HG03378 (cell line): ENCODE results near the gene KRTAP13-4.

Experiments used
- ATAC-seq: cut with Tn5 transposase; IDR thresholded peaks from one replicate; pipeline ENCODE4 v1.9.1; 2021; ENCODE audit warnings: mild to moderate bottlenecking, moderate library complexity; ENCODE audit not compliant: unreplicated experiment

KRTAP13-4 gene, protein sequence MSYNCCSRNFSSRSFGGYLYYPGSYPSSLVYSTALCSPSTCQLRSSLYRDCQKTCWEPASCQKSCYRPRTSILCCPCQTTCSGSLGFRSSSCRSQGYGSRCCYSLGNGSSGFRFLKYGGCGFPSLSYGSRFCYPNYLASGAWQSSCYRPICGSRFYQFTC

DNA sequence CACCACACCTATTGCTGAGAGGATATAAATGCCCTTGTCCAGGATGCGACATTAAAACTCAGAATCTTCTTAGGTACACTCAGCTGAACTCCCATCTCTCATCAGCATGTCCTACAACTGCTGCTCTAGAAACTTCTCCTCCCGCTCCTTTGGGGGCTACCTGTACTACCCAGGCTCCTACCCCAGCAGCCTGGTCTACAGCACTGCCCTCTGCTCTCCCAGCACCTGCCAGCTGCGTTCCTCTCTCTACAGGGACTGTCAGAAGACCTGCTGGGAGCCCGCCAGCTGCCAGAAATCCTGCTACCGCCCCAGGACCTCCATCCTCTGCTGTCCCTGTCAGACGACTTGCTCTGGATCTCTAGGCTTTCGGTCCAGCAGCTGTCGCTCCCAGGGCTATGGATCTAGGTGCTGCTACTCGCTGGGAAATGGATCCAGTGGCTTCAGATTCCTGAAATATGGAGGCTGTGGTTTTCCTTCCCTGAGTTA is at the start of gene KRTAP13-4:
Gene KRTAP13-4, plus strand, starts transcription at position 51 of the 486 bp plus-strand sequence. Its CDS starts 56 bp downstream, at position 107.
- no peak for ATAC-seq

DNA sequence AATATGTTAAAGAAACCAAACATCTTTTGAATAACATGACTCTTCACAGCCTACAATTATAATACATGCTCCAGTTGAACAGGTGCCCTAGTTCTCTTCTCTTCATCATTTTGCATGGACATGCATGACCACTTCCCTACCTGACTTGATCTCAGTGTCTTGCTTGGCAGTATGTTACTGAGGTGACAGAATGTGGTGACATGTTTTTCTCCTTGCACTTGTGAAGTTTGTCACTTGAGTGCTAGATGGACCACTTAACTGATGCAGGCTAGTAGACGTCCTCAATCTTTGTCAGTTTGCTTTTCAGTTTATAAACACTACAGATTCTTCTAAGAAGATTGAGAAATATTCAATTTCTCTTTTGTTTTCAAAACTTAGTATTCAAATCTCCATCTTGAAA is 47.8 kb upstream of the KRTAP13-4 start:
- no peak for ATAC-seq

DNA sequence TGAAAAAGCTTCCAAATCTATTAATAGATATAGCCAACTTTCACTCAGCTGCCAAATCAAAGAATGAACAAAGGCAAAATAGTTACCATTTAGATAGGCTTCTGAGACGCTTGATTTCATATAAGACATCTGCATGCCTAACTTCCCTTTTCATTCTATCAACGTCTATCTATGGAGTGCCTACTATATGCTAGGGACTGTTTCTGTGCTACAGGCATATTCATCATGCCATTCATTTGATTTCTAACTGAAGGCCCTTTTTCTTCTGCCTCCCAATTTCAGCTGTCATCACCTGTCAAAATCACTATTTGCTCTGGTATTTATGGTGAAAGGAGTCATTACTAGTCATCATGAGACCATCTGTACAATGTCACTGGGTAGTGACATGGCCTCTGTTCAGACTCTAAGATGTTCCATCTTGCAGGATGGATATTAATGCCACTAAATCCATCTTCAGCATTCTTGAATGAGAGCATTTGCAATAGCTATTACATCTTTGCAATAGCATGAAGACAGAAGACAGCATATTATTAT is 38.5 kb upstream of the KRTAP13-4 start:
- no peak for ATAC-seq

DNA sequence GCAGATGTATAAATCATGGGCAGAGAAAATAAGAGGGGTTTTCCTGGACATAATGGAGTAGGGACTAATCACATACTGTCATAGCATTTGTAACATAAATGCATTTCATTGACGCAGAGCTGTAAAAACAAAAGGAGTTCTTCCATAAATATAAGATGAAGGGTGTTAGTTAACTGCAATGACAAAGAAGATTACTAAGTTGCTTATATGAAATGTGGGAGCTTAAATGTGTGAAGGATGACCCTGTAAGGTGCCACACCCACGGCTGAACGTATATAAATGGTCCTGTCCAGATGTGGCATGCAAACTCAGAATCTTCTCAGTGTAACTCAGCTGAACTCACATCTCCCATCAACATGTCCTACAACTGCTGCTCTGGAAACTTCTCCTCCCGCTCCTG is 34.3 kb upstream of the KRTAP13-4 start, which contains the start of gene KRTAP13-1:
Gene KRTAP13-1, plus strand, starts transcription at position 301 of the 400 bp plus-strand sequence. Its CDS starts 56 bp downstream, at position 357.
- no peak for ATAC-seq

DNA sequence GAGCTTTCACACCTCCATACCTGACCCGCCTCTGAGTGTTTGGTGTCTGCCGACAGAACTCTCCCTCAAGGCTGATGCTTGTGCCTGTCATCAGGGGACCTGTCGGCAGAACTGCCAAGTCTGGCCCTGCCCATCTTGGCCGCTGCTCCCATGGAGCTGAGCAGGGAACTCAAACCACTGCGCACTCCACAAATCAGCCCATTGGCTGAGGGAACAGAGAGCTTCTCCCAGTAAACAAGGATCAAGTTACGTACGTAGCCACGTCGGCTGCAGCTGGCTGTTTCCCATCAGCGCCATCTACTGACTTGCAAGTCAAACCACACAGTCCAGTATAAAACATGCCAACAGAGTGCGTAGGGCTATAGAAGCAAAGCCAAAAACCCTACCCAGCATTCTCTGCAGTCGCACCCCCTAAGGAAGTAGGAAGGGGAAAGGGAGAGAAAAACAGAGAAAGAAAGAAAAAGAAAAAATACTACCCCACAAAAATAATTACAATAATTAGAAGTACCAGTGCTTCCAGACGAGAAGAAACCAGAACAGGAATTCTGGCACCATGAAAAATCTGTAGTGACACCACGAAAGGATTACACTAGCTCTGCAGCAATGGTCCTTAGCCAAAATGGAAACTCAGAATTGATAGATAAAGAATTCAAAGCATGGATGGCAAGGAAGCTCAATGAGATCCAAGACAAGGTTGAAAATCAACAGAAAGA is 21.1 kb upstream of the KRTAP13-4 start:
- no peak for ATAC-seq

DNA sequence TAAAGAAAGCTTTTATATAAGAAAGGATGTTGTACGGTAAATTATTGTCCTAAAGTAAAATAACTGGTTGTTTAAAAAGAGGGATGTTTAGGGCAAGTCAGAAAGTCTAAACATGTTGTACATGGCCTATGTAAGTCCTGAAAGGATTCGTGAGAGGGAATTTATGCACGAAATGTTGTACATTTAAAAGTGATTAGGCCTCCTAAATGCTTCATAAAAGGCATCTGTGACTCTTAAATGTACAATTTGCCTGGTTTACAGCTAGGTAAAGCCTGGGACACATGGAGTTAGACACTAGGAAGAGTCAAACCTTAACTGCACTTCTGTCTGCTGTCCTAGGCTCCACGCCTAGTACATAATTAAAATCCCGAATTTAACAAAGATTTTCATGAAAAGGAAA is 14.0 kb upstream of the KRTAP13-4 start:
- no peak for ATAC-seq

DNA sequence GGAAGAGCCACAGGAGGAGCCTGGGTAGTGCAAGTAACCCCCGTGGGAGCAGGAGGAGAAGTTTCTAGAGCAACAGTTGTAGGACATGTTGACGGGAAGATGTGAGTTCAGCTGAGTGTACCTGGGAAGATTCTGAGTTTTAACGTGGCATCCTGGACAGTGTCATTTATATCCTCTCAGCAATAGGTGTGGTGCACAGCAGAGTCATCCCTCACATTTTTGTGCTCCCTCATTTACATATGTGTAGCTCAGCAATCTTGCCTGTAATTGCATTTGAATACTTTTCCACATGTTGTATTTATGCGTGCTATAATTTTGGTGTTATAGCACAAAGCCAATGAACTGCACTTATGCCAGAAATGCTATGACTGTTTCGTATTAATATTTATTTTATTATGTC is 4.2 kb upstream of the KRTAP13-4 start, which contains the start of gene KRTAP13-3:
Gene KRTAP13-3, minus strand, starts transcription at position 101 of the 400 bp plus-strand sequence. Its CDS starts 14 bp downstream, at position 87.
- no peak for ATAC-seq

DNA sequence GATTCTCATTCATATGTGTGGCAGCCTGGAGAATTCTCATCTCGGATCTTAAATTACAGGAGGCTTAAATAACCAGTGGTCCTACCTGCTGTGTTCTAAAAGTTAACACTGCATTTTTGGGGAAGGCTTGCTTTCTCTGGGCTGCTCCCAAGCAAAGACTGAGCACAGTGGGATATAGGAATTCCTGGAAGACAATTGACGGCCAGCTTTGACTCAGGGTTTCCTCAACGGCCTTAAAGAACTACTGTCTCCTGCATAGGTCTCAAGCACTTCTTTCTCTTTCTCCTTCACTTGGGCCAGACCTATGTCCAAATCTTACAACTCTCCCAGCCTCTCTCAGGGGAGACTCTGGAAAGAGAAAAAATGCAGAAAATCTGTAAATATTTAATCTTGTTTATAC is 3.3 kb upstream of the KRTAP13-4 start:
- ATAC-seq: no peak

DNA sequence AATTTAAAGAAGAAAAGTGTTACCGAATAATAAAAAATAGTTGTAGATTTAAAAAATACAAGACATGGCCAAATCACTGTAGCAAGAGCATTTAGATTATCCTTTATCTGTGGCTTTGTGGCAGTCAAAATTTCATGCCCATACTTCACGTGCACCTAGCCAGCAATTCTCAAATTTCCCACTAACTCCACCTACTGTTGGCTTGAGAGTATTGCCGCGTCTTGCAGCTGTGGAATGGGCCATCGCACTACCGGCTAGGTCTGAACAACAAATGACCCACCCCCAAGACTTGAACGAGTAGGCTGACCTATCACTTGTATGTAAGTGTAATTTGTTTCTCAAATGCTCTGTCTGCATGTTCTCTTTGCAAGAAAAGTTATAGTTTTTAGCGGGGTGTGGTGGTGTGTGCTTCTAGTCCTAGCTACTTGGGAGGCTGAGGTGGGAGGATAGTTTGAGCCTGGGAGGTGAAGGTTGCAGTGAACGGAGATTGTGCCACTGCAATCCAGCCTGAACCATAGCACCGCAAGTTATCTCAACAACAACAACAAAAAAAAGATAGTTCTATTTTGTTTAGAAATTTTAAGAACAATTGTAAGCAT is 4.1 kb downstream of the KRTAP13-4 start:
- ATAC-seq: no peak

DNA sequence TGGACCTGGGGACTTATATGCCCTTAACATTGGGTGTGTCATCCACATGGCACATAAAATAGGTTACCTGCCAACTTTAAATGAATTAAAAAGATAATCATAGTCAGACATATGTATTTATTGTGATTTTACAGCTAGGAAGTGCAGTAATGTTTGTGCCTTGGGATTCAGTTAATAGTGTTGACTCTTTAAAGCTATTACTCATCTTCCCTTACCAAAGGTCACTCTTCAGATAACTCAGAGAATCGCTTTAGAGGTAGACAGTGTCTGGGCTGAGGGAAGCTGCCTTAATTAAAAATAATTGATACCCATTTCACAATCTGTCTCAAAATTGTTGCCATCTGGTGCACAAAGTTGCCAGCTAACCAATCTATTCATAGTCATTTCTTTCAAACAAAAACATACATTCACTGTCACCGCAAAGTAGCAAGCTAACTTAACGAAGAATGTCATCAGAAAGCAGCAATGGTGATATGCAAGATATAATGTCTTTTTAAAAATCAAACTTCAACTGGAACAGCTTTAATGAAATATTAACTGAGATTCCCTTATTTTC is 7.1 kb downstream of the KRTAP13-4 start:
- ATAC-seq: no peak

DNA sequence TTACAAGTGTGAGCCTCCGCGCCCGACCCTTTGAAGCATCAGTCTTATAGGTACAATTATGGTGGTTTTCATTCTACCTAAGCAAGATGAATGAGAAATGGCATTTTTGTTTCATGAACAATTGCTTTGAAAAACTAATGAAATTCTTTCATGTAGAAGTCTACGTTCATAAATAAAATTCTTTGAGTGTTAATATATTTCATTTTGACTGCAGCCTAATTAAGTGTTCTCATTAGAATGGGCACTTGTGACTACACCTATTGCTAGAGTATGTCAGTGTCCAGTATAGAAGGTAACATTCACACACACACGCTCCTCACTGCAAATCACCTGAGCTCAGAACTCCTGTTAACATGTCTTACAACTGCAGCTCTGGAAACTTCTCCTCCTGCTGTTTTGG is 10.0 kb downstream of the KRTAP13-4 start, which contains the start of gene KRTAP15-1:
Gene KRTAP15-1, plus strand, starts transcription at position 301 of the 400 bp plus-strand sequence. Its CDS starts 53 bp downstream, at position 354.
- no peak for ATAC-seq

DNA sequence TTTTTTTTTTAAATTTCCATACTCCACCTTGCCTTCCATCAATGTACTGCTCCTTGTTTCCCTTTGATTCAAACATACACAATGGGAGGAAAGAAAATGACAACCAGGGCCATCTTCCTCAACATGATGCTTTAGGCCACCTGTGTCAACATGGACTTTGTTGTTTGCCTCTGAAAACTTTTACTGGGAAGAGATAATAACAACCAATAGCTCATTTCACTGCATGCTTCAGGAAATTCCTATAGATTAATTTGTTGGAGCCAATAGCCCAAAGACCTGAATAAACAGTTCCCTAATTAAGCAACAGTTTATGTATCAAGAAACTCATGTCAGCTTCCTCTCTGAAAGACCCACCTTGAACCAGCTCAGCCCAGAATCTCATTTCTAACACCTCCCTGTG is 13.2 kb downstream of the KRTAP13-4 start:
- no peak for ATAC-seq

DNA sequence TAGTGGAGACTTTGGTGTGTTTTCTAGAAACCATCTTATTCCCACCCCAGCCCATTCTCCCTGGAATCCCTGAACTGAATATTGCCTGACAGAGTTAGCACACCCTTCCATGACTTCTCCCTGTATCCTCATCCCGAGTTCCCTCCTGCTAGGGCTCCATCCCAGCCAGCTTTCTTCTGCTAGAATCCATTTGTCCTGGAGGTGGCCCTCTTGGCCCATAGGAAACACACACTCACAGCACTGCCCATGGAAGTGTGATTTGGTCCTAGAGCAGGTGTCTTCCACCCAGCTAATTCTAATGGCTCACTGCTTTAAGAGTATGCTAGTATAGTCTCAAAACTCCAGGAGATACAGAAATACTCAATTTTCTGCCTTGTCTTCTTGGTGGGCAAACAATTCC is 14.2 kb downstream of the KRTAP13-4 start:
- ATAC-seq: no peak

DNA sequence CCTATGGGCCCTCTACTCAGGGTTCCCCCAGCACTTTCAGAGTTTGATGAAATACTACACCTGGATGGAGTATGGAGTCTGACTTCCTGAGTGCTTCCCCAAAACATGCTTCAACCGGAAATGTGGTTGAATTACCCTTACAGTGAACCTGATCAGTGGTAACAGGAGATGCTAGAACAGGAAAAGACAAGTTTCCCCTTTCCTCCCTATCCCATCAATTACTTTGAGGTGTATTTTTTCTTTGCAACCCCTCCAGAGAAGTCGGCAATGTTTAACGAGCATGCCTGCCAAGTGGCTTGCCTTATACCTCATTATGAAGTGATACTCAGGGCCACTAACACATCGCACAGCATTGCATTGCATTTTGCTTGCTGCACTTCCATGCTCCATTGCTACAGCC is 17.0 kb downstream of the KRTAP13-4 start:
- no peak for ATAC-seq

DNA sequence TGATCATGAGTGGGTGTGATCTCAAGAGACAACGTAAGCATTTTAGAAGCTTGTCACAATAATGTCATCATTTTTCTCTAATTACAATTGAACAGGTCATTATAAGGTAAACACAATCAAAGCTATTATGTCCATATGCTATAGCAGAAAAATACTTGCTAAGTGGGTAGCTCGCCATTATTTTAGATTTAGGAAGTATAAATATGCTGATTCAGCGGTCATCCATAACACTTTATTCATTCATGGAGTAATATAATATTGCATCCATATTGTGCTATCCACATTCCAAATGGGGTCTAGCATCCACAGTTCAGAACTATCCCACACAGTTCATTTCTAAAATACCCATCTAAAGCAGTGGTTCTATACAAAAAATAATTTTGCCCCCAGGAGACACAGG is 18.5 kb downstream of the KRTAP13-4 start:
- ATAC-seq: no peak

DNA sequence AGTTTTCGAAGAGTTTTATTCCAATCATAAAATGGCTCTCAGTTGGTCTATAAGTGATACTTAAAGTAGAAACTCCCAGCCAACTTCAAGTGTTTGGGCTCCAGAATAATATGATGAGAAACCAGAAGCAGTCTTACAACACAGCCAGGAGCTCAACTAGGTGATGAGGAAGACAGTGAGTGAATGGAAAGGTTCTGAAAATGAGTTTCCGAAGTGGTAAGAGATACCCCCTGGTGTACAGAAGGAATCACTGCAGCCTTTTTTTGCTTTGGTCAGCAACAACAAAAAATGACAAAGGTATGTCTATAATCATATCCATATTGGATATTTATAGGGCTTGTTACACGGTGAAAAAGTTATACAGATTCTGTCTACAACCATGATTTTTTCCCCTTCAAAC is 33.7 kb downstream of the KRTAP13-4 start:
- ATAC-seq: no peak

DNA sequence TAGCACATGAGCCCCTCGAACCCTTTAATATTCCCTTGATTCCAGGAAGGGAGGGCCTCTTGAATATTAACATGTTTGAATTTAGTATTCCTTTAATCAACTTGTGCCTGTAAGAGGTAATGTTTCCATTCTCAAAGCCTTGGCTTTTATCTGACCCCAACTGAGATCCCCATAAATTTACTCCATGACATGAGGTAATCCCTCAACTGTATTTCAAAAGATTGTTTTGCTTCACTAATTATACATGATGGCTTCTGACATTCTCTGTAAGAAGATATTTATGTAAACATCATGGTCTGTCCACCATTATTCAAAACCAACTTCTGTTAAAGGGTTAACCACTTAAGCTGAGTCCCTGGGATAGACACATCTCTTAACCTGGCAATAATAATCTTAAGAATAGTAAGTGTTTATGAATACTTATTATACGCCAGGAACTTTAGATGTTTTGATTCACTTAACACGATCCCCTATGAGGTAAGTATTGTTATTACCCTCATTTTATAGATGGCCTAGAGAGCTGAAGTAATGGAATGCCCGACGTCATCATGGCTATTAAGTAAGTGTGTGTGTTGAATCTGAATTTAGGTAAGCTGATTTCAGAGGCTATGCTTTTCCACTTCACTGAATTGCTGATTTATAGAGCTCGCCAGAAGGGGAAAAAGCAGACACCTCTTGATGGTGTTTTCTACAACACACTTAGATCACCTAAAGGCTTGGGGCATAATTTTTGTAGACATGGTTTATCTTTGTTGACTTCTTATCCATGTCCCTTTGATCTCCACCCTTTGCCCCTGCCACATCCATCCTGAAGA is 39.1 kb downstream of the KRTAP13-4 start:
- ATAC-seq: no peak

DNA sequence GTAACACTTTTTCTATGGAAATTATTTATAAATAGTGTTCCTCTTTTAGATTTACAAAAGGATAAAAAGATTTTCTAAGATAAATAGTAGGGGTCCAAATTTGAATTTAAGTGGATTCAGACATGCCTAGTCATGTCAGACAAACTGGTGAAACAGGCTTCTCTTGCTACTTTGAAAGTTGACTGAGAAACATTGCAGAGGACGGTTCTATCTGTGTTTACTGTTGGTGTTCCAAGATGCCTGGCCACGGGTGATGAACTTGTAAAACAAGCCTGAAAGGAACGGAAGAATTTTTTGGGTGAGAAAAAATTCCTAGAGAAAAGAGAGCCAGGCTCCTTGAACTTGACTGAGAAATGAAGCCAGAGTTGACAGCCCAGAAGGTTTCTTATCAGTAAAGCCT is 48.0 kb downstream of the KRTAP13-4 start:
- no peak for ATAC-seq

DNA sequence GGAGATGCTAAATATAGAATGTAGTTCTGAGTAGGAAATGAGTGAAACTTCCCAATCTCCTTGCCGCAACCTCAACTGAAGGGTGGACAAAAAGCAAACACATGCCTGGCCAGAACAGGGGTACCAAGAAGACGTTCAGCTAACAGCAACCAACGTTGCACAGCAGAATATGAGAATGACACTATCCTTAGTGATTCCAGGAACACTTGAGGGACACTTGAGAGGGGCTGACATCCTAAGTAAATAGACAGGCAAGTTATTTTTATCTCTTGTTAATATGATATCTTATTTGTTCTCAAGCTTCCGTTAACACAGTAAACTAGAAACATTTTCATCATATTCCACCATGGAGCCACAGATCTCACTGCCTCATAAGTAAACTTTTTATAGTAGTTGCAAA is 49.2 kb downstream of the KRTAP13-4 start:
- ATAC-seq: no peak

DNA sequence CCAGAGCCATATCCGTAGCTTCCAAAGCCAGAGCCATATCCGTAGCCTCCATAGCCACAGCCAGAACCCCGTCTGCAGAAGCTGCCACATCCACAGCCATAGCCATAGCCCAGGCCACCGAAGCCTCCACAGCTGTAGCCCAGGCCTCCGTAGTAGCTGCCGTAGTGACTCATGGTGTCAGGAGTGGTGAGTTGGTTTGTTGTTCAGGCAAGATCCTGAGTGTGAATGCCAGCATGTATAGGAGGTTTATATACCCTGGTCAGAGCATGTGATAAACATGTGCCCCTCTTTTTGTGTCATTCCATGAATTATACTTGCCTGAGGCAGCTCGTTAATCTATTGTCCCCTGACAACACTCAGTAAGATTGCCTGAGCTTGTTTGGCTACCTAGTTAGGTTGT is 50.1 kb downstream of the KRTAP13-4 start, which contains the start of gene KRTAP19-1:
Gene KRTAP19-1, minus strand, starts transcription at position 223 of the 400 bp plus-strand sequence. Its CDS starts 50 bp downstream, at position 173.
- no peak for ATAC-seq
